ENCODE data around the gene AKT3.
"Not testable (repeated sequence)": the region's sequence is repeated elsewhere in the genome, so short reads cannot be mapped to it uniquely, and the experiment has no call there.

The AKT3 gene

DNA sequence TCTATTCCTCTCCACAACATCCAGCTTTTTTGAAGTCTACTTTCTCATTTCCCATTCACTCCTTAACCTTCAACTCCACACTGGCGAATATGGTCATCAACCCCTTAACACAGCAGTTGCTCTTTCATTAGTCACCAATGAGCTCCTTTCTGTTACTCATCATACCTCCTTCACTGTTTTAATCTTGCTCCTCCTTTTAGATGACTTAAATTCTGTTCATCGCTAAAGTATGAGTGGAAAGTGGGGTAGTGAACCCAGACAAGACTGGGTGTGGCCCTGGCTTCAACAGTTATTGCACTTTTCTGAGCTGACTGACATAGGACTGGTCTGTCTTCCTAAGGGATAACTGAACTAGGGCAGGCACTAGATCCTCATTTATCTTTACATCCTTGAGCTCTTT lies 51.3 kb downstream of the AKT3 start:
- no peaks in the 10 kb centered on the region for H3K9me3 ChIP-seq (ENCODE audit: control insufficient read depth, low read length)
- H3K4me1 ChIP-seq (ENCODE audit: control insufficient read depth, insufficient read depth, low read length) = no peaks in the 10 kb centered on the region
- H3K27me3 ChIP-seq (ENCODE audit: control insufficient read depth, insufficient read depth, low read length) = no peaks in the 10 kb centered on the region
- no peak overlapping the region for H3K4me3 ChIP-seq (ENCODE audit: low read length)
- no peaks in the 10 kb centered on the region for H3K36me3 ChIP-seq (ENCODE audit: control insufficient read depth, insufficient read depth, low read length)
- H3K9ac ChIP-seq (ENCODE audit: low read length) = no peak overlapping the region

- no peak overlapping the region for H3K9ac ChIP-seq (ENCODE audit: low read length)
Observed at GRCh38 chr1:243796016-243796415, 54.0 kb downstream of the AKT3 start.

DNA sequence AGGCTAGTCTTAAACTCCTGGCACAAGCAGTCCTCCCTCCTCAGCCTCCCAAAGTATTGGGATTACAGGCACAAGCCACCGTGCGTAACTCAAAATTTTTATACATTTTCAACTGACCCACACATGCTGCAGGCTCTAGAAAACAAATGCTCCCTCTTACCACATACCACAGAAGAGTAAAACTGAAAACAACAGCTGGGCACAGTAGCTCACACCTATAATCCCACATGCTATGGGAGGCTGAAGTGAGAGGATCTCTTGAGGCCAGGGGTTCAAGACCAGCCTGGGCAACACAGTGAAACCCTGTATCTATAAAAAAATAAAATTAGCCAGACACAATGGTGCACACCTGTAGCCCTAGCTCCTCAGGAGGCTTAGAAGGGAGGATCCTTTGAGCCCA lies 56.7 kb downstream of the AKT3 start:
- Histone ChIP-seq H3K9me3 (ENCODE audit: control insufficient read depth, low read length) (no peaks in the 10 kb centered on the region), H3K9ac (ENCODE audit: low read length) (no peak overlapping the region), H3K4me3 (ENCODE audit: low read length) (no peak overlapping the region), H3K27me3 (ENCODE audit: control insufficient read depth, insufficient read depth, low read length) (no peaks in the 10 kb centered on the region), H3K36me3 (ENCODE audit: control insufficient read depth, insufficient read depth, low read length) (no peaks in the 10 kb centered on the region), H3K4me1 (ENCODE audit: control insufficient read depth, insufficient read depth, low read length) (no peaks in the 10 kb centered on the region)

More at GRCh38 chr1:243796016-243796415, 54.0 kb downstream of the AKT3 start:
- H3K9me3 ChIP-seq (ENCODE audit: control insufficient read depth, low read length) = no peaks in the 10 kb centered on the region
- H3K27me3 ChIP-seq (ENCODE audit: control insufficient read depth, insufficient read depth, low read length) = no peaks in the 10 kb centered on the region
- H3K36me3 ChIP-seq (ENCODE audit: control insufficient read depth, insufficient read depth, low read length) = no peaks in the 10 kb centered on the region
- H3K4me1 ChIP-seq (ENCODE audit: control insufficient read depth, insufficient read depth, low read length) = no peaks in the 10 kb centered on the region
- no peak overlapping the region for H3K4me3 ChIP-seq (ENCODE audit: low read length)

GRCh38 chr1:243792891-243793290 lies 57.2 kb downstream of the AKT3 start:
- Histone ChIP-seq H3K36me3 (ENCODE audit: control insufficient read depth, insufficient read depth, low read length) (no peaks in the 10 kb centered on the region), H3K4me1 (ENCODE audit: control insufficient read depth, insufficient read depth, low read length) (no peaks in the 10 kb centered on the region), H3K9ac (ENCODE audit: low read length) (no peak overlapping the region), H3K4me3 (ENCODE audit: low read length) (no peak overlapping the region), H3K27me3 (ENCODE audit: control insufficient read depth, insufficient read depth, low read length) (no peaks in the 10 kb centered on the region), H3K9me3 (ENCODE audit: control insufficient read depth, low read length) (no peaks in the 10 kb centered on the region)

DNA sequence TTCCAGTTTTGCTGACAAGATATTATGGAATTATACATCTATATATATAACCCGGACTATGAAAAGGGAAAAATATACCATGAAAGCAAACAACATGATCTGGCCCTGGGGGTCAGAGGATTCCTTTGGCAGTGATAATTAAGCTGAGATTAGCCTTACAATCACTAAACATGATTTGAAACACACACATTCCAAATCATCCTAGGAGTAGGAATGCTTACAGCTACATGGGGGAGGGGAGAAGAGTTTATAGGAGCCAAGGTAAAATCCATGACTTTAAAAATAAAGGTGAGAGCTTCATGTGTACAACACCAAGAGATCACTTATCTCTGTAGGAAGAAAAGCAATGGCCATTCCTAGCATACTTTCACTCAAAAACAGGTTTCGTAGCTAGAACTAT lies 57.6 kb downstream of the AKT3 start:
- Histone ChIP-seq H3K4me3 (ENCODE audit: low read length) (no peak overlapping the region), H3K27me3 (ENCODE audit: control insufficient read depth, insufficient read depth, low read length) (no peaks in the 10 kb centered on the region), H3K36me3 (ENCODE audit: control insufficient read depth, insufficient read depth, low read length) (no peaks in the 10 kb centered on the region), H3K9ac (ENCODE audit: low read length) (no peak overlapping the region), H3K9me3 (ENCODE audit: control insufficient read depth, low read length) (no peaks in the 10 kb centered on the region), H3K4me1 (ENCODE audit: control insufficient read depth, insufficient read depth, low read length) (no peaks in the 10 kb centered on the region)

GRCh38 chr1:243791586-243792267 lies 58.3 kb downstream of the AKT3 start:
- Histone ChIP-seq H3K9me3 (ENCODE audit: control insufficient read depth, low read length) (no peaks in the 10 kb centered on the region), H3K4me3 (ENCODE audit: low read length) (no peak overlapping the region), H3K36me3 (ENCODE audit: control insufficient read depth, insufficient read depth, low read length) (no peaks in the 10 kb centered on the region), H3K4me1 (ENCODE audit: control insufficient read depth, insufficient read depth, low read length) (no peaks in the 10 kb centered on the region), H3K9ac (ENCODE audit: low read length) (no peak overlapping the region), H3K27me3 (ENCODE audit: control insufficient read depth, insufficient read depth, low read length) (no peaks in the 10 kb centered on the region)

- Histone ChIP-seq H3K4me3 (ENCODE audit: low read length) (no peak overlapping the region), H3K9ac (ENCODE audit: low read length) (no peak overlapping the region), H3K4me1 (ENCODE audit: control insufficient read depth, insufficient read depth, low read length) (no peaks in the 10 kb centered on the region), H3K36me3 (ENCODE audit: control insufficient read depth, insufficient read depth, low read length) (no peaks in the 10 kb centered on the region), H3K9me3 (ENCODE audit: control insufficient read depth, low read length) (no peaks in the 10 kb centered on the region), H3K27me3 (ENCODE audit: control insufficient read depth, insufficient read depth, low read length) (no peaks in the 10 kb centered on the region)
Observed at GRCh38 chr1:243790404-243790803, 59.6 kb downstream of the AKT3 start.

- no peak overlapping the region for H3K4me3 ChIP-seq (ENCODE audit: low read length)
- no peaks in the 10 kb centered on the region for H3K27me3 ChIP-seq (ENCODE audit: control insufficient read depth, insufficient read depth, low read length)
- H3K36me3 ChIP-seq (ENCODE audit: control insufficient read depth, insufficient read depth, low read length) = no peaks in the 10 kb centered on the region
- H3K4me1 ChIP-seq (ENCODE audit: control insufficient read depth, insufficient read depth, low read length) = no peaks in the 10 kb centered on the region
- no peak overlapping the region for H3K9ac ChIP-seq (ENCODE audit: low read length)
- no peaks in the 10 kb centered on the region for H3K9me3 ChIP-seq (ENCODE audit: control insufficient read depth, low read length)
Observed at GRCh38 chr1:243786531-243786930, 63.5 kb downstream of the AKT3 start.

DNA sequence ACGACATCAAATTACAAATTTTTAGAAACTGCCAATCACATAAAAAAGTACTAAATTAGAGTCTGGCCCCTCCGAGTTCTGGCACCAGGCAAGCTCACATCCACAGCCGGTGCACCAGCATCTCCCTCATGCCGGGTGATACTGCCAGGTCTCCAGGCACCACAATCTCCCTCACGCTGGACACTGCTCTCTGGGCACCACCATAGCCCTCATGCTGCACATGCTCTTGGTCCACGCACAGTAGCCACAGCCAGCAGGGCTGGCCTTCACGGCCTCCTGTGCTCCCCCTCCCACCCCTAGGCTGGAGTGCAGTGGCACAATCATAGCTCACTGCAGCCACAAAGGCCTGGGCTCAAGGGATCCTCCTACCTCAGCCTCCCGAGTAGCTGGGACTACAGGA lies 65.5 kb downstream of the AKT3 start:
- Histone ChIP-seq H3K9ac (ENCODE audit: low read length) (no peak overlapping the region), H3K4me3 (ENCODE audit: low read length) (no peak overlapping the region), H3K36me3 (ENCODE audit: control insufficient read depth, insufficient read depth, low read length) (no peaks in the 10 kb centered on the region), H3K9me3 (ENCODE audit: control insufficient read depth, low read length) (no peaks in the 10 kb centered on the region), H3K27me3 (ENCODE audit: control insufficient read depth, insufficient read depth, low read length) (no peaks in the 10 kb centered on the region), H3K4me1 (ENCODE audit: control insufficient read depth, insufficient read depth, low read length) (no peaks in the 10 kb centered on the region)

DNA sequence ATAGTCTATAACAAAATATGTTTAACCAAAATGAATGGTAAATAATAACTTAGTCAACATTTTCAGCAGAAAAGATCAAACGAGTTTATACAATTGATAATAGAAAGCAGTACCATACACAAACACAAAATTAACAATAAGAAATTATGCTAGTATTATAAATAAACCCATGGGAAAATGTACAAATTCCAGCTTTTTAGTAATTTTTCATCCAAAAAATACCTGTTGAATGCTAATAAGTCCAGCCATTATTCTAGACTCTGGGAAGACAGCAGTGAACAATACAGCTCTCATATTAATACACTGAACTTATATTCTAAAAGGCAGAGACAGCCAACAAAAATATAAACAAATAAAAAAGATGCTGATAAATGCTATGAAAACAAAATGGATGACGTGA lies 66.3 kb downstream of the AKT3 start:
- H3K36me3 ChIP-seq (ENCODE audit: control insufficient read depth, insufficient read depth, low read length) = no peaks in the 10 kb centered on the region
- no peaks in the 10 kb centered on the region for H3K27me3 ChIP-seq (ENCODE audit: control insufficient read depth, insufficient read depth, low read length)
- no peak overlapping the region for H3K4me3 ChIP-seq (ENCODE audit: low read length)
- H3K9ac ChIP-seq (ENCODE audit: low read length) = no peak overlapping the region
- no peaks in the 10 kb centered on the region for H3K9me3 ChIP-seq (ENCODE audit: control insufficient read depth, low read length)
- H3K4me1 ChIP-seq (ENCODE audit: control insufficient read depth, insufficient read depth, low read length) = no peaks in the 10 kb centered on the region

GRCh38 chr1:243772361-243773050 lies 77.5 kb downstream of the AKT3 start:
- H3K36me3 ChIP-seq (ENCODE audit: control insufficient read depth, insufficient read depth, low read length); H3K9me3 ChIP-seq (ENCODE audit: control insufficient read depth, low read length); H3K4me1 ChIP-seq (ENCODE audit: control insufficient read depth, insufficient read depth, low read length); H3K9ac ChIP-seq (ENCODE audit: low read length); H3K4me3 ChIP-seq (ENCODE audit: low read length); H3K27me3 ChIP-seq (ENCODE audit: control insufficient read depth, insufficient read depth, low read length): not testable (repeated sequence)

- H3K4me1 ChIP-seq (ENCODE audit: control insufficient read depth, insufficient read depth, low read length) = no peaks in the 10 kb centered on the region
- no peak overlapping the region for H3K4me3 ChIP-seq (ENCODE audit: low read length)
- H3K9ac ChIP-seq (ENCODE audit: low read length) = no peak overlapping the region
- H3K27me3 ChIP-seq (ENCODE audit: control insufficient read depth, insufficient read depth, low read length) = no peaks in the 10 kb centered on the region
- no peaks in the 10 kb centered on the region for H3K36me3 ChIP-seq (ENCODE audit: control insufficient read depth, insufficient read depth, low read length)
- H3K9me3 ChIP-seq (ENCODE audit: control insufficient read depth, low read length) = no peaks in the 10 kb centered on the region
Observed at GRCh38 chr1:243770860-243771259, 79.2 kb downstream of the AKT3 start.

Measured in mucosa of stomach (tissue), 1 donor.